Measurements from ENCODE around the gene GTF2IRD1.
"Not testable (repeated sequence)": the region's sequence is repeated elsewhere in the genome, so short reads cannot be mapped to it uniquely, and the experiment has no call there.

GTF2IRD1 gene

GRCh38 chr7:74418538-74418937 is 35.2 kb upstream of the GTF2IRD1 start:
- TF ChIP-seq, protein P1, sequence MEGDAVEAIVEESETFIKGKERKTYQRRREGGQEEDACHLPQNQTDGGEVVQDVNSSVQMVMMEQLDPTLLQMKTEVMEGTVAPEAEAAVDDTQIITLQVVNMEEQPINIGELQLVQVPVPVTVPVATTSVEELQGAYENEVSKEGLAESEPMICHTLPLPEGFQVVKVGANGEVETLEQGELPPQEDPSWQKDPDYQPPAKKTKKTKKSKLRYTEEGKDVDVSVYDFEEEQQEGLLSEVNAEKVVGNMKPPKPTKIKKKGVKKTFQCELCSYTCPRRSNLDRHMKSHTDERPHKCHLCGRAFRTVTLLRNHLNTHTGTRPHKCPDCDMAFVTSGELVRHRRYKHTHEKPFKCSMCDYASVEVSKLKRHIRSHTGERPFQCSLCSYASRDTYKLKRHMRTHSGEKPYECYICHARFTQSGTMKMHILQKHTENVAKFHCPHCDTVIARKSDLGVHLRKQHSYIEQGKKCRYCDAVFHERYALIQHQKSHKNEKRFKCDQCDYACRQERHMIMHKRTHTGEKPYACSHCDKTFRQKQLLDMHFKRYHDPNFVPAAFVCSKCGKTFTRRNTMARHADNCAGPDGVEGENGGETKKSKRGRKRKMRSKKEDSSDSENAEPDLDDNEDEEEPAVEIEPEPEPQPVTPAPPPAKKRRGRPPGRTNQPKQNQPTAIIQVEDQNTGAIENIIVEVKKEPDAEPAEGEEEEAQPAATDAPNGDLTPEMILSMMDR (IDR thresholded peaks at IDR 0.05; ENCODE audit: borderline replicate concordance, insufficient read depth, low read depth, low read length), result no peak
- no peak overlapping the region for H3K4me3 ChIP-seq (ENCODE audit: low read depth, low read length)

GRCh38 chr7:74419232-74419631 is 34.5 kb upstream of the GTF2IRD1 start:
- not testable (repeated sequence) for H3K4me3 ChIP-seq (ENCODE audit: low read depth, low read length)

DNA sequence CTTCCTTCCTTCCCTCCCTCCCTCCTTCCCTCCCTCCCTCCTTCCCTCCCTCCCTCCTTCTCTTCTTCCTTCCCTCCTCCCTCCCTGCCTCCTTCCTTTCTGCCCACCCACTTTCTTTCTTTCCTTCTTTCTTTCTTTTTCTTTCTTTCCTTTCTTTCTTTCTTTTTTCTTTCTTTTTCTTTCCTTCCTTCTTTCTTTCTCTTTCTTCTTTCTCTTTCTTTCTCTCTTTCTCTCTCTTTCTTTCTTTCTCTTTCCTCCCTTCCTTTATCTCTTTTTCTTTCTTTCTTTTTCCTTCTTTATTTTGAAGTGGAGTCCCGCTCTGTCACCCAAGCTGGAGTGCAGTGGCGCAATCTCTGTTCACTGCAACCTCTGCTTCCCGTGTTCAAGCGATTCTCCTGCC is 33.7 kb upstream of the GTF2IRD1 start:
- TF ChIP-seq, protein P1 (IDR thresholded peaks at IDR 0.05; ENCODE audit: borderline replicate concordance, insufficient read depth, low read depth, low read length), result no peak

DNA sequence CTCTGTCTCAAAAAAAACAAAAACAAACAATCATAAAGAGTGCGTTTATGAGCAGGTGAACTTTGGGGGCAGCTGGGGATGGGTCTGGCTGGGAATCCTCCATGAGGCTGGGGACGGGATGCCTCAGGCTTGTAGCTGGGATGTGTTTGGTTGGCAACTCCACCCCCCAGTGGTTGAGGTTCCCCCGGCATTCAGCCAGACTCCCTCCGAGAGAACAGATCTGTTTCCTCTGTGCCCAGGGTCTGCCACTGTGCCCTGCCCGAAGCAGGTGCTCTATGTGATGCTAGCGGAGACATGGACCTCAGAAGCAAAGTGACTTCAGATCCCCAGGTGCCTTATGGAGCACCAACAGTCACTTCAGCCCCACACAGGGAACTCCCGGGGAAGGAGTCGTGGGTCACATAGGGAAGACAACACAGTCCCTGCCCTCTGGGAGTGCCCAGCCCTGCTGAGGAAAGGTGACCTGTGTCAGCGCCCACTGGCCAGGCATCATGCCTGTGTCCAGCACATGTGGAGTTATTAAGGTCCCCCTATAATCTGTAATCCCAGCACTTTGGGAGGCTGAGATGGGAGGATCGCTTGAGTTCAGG is 29.3 kb upstream of the GTF2IRD1 start:
- TF ChIP-seq, protein P1 (IDR thresholded peaks at IDR 0.05; ENCODE audit: borderline replicate concordance, insufficient read depth, low read depth, low read length), result no peak
- H3K4me3 ChIP-seq (ENCODE audit: low read depth, low read length), result no peak overlapping the region

More for the DNA sequence above, 33.7 kb upstream of the GTF2IRD1 start:
- H3K4me3 ChIP-seq (ENCODE audit: low read depth, low read length), result no peak overlapping the region

DNA sequence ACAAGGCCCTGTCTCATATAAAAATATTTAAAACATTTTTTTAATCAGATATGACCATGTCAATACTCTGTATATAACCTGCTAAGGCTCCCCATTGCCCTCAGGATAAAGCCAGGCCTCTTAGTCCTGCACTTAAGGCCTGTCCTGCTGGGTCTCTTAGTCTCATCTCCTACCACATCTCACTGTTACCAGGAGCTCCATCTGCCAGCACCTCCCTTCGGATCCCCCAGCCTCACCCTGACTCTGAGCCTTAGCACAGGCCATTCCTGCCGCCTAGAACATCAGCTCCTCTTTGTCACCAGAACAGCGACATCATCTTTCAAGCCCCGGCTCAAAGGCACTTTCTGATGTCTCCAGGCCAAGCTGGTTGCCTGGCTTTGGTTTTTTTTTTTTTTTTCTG is 25.7 kb upstream of the GTF2IRD1 start:
- no peak overlapping the region for H3K4me3 ChIP-seq (ENCODE audit: low read depth, low read length)
- TF ChIP-seq, protein P1 (IDR thresholded peaks at IDR 0.05; ENCODE audit: borderline replicate concordance, insufficient read depth, low read depth, low read length), result no peak

DNA sequence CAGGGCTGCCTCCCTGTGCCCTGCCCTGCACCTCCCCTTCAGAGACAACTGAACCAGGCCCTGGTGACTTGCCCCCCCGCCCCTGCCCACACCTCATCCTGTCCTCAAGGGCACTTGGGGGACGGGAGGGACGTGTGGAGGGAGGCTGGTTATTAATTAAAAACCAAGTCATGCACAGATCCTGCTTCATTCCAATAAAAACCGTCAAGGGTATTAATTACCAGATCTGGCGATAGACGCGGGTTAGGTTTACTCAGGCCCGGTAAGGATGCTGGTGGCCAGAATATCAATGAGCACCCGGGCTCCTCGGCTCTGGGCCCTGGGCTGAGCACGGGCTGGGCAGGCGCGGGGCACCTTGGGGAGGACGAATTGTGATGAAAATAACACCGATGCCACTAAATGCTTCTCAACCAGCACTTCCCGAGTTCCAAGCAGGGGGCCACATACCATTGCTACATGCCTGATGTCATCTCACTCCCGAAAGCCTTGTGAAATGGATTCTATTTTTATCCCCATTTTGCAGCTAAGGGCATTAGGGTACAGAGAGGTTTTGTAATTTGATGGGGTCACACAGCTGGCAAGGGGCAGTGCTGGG is 24.5 kb upstream of the GTF2IRD1 start:
- H3K4me3 ChIP-seq (ENCODE audit: low read depth, low read length), result no peak overlapping the region
- TF ChIP-seq, protein P1 (IDR thresholded peaks at IDR 0.05; ENCODE audit: borderline replicate concordance, insufficient read depth, low read depth, low read length), result no peak

DNA sequence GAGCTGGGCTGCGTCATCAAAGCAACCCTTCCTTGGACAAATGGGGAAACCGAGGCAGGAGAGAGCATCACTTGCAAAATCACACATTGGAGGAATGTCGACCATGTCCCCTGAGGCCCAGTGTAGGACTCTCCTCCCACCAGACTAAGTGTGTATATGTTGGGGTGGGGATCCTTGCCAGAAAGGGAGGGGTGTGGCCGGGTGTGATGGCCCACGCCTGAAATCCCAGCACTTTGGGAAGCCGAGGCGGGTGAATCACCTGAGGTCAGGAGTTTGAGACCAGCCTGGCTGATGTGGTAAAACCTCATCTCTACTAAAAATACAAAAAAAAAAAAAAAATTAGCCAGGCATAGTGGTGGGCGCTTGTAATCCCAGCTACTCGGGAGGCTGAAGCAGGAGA is 23.3 kb upstream of the GTF2IRD1 start:
- not testable (repeated sequence) for H3K4me3 ChIP-seq (ENCODE audit: low read depth, low read length)

- TF ChIP-seq, protein P1 (IDR thresholded peaks at IDR 0.05; ENCODE audit: borderline replicate concordance, insufficient read depth, low read depth, low read length), result no peak
Observed at GRCh38 chr7:74430961-74431466, 22.7 kb upstream of the GTF2IRD1 start.

DNA sequence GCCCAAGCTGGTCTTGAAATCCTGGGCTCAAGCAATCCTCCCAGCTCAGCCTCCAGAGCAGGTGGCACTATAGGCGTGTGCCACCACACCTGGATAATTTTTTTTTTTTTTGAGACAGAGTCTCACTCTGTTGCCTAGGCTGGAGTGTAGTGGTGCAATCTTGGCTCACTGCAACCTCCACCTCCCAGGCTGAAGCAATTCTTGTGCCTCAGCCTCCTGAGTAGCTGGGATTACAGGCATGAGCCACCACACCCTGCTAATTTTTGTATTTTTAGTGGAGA is 16.5 kb upstream of the GTF2IRD1 start:
- not testable (repeated sequence) for H3K4me3 ChIP-seq (ENCODE audit: low read depth, low read length)

More at GRCh38 chr7:74430961-74431466, 22.7 kb upstream of the GTF2IRD1 start:
- no peak overlapping the region for H3K4me3 ChIP-seq (ENCODE audit: low read depth, low read length)
